ENCODE results near the gene INTS7.
"Not testable (repeated sequence)": the region's sequence is repeated elsewhere in the genome, so short reads cannot be mapped to it uniquely, and the experiment has no call there.

The INTS7 gene

DNA sequence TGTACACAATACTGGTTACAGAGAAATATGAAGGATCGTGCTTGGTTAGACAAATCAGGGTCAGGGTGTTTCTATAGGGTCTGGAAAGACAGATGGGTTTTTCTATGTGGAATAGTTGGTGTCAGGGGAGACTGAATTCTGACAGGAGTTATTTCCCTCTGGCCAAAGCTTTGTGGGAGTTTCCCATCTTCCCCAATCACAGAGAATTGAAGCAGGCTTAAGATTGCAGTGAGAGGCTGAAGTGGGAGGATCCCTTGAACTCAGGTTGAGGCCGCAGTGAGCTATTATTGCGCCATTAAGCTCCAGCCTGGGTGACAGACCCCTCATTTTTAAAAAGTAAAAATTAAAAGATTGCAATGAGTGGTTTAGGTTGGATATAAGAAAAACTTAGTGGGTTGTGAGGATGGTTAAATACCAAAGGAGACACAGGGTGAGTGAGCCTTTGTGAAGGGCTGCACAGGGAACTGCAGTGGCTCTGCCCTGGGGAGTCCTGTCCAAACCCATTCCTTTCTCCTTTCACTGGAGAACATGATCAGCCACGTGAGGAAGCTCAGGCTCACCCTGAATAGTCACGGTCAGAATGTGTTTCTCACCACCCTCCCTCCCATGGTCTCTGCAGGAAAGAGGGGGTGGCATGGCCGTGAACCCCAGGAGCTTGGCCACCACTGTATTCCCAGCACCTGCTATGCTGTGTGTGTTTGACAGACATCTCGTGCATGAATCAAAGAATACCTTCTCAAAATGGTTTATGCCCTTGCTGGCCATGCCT lies 101.2 kb downstream of the INTS7 start:
- no peak for DNase-seq (ENCODE audit: low read depth)

DNA sequence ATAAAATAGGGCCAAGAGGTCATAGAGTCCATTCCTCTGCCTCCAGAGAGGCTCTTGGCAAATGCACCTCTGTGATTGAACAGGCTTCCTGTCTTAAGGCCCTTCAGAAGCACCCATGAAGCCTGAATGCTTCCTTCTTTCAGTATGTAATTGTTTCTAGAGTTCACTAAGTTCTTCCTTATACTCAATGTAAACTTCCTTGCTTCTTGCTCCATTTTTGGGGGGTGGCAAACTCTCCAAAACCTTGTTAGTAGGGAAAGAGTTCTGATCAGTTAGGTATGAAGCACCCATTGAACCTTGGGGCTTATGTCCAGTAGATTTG lies 102.5 kb downstream of the INTS7 start:
- DNase-seq (ENCODE audit: low read depth) = no peak

DNA sequence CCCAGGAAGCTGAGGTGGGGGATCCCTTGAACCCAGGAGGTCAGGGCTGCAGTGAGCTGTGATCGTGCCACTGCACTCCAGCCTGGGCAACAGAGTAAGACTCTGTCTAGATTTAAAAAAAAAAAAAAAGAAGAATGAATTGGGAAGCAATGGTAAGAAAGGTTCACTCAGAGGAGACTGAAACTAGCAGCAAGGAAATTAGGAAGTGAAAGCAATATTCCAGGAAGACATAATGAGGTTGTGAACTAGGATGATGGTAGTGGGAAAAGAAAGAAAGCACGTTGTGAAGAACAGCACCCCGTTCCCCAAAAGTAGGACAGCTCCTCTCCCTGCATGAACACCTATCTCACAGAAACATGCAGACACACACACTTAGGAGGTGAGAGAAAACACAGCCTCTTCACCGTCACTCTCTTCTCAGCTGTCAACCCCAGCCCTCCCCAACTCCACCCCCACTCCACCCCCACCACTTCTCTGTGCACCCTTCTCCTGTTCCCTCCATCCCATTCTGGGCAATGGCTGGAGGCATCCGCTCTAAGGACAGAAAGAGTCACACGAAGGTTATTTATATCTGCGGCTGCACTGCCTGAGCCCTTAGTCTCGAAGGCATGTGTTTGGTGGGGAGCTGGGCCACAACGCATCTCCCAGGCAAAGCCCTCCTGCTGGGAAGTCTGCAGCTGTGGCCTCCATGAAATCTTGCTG lies 103.0 kb downstream of the INTS7 start:
- peak; percentile 44 for DNase-seq (ENCODE audit: low read depth)

DNA sequence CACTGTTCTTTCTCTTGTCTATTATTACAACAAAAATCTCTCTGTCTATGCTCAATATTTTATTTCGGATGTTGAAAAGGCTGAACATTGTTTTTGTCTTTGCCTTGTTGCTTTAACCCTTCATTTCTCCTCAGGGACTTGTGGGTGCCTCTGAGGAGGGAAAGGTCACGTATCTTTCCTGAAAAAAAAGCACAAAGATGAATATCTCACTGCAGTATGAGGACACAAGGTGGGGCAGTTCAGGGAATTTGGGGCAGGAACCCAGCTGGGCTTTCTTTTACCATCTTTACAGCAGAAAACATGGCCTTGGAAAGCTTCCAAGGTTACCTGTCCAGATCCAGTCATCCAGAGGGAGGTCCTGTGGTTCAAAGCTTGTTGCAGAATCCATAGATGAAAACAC lies 105.7 kb downstream of the INTS7 start:
- DNase-seq (ENCODE audit: low read depth) = no peak

GRCh38 chr1:211928993-211929637 lies 106.2 kb downstream of the INTS7 start:
- peak; percentile 46 for DNase-seq (ENCODE audit: low read depth)

DNA sequence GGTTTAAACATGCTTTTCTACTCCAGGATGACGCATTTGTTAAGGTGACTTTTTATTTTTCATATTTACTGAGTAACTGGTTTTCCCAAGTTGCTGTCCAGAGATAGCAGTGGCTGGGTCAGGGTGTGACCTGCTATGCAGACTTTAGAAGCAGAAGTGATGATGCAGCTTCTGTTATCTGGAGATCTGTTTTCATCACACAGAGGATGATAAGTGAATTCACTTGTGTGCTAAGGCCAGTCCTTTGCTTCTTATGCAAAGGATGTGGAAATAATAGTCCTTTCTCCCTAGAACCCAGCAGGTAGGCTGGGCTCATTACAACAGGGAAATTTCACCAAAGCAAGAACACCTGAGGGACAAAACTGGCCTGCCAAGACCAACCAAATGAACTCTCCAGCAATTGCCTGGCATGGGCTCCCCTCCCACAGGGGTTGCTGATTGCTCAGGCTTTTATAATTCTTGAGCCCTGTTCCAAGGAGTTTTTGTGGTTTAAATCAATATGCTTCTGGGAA lies 107.0 kb downstream of the INTS7 start:
- peak; percentile 86 for DNase-seq (ENCODE audit: low read depth)

DNA sequence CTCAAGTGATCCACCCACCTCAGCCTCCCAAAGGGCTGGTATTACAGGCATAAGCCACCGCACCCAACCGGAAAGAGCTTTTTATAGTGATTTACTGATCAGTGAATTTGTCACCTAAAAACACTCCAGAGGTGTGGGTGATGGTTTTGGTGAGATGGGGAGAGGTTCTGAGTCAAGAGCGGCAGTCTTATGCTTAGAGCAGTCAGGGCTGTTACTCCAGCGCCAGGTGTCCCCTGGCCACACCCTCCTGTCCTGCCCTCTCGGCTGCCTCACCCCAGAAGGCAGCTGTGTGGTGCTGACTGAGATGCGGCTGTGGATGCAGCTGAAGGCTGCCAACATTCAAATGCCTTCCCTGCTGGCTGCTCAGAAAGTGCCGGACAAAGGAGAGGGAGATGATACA lies 110.3 kb downstream of the INTS7 start:
- no peak for DNase-seq (ENCODE audit: low read depth)

- DNase-seq (ENCODE audit: low read depth) = no peak
These were observed 111.1 kb downstream of the INTS7 start for GRCh38 chr1:211924256-211924655.

GRCh38 chr1:211923095-211923494 lies 112.3 kb downstream of the INTS7 start:
- no peak for DNase-seq (ENCODE audit: low read depth)

DNA sequence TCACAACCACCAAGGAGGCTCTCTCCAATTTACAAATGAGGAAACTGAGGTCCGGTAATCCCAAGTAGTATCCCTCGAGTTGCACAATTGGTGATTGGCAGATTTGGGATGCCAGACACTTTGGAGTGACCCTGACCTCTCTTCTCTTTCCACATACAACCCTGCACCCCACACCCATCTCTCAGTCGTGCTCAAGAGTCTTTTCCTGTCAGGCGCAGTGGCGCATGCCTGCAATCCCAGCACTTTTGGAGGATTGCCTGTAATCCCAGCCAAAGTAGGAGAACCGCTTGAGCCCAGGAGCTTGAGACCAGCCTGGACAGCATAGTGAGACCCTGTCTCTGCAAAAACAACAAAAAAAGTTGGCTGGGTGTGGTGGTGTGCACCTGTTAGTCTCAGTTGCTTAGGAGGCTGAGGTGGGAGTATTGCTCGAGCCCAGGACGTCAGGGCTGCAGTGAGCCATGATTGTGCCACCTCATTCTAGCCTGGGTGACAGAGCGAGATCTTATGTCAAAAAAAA lies 113.7 kb downstream of the INTS7 start:
- DNase-seq (ENCODE audit: low read depth) = no peak

DNA sequence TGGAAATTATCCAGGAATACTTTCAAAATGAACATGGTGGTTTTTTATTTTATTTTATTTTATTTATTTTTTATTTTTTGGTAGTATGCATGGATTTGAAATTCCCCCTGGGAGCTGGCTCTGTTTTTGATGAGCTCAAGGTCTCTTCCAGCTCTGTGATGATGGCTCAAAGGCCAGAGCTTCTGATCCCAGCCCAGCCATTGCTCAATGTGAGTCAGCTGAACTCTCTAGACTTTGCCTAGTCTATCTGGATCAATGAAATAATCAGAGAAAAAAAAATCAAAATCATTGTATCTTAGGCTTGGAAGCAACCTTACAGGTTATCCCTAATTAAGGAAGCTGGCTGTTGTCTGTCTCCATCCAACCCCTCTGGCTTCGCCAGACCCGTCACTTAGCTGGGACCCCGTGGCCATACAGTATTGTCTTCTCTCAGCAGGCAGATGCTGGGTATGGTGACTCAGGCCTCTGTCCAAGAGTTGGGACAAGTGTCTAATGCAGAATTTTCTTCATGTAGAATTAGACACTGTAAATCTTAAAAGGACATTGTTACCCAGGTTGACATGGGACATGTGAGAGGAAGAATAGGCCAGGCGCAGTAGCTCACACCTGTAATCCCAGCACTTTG lies 114.6 kb downstream of the INTS7 start:
- DNase-seq (ENCODE audit: low read depth) = no peak

- peak; percentile 88 for DNase-seq (ENCODE audit: low read depth)
These were observed 115.2 kb downstream of the INTS7 start for GRCh38 chr1:211920141-211920572.

GRCh38 chr1:211918843-211919414 lies 116.4 kb downstream of the INTS7 start:
- no peak for DNase-seq (ENCODE audit: low read depth)

DNA sequence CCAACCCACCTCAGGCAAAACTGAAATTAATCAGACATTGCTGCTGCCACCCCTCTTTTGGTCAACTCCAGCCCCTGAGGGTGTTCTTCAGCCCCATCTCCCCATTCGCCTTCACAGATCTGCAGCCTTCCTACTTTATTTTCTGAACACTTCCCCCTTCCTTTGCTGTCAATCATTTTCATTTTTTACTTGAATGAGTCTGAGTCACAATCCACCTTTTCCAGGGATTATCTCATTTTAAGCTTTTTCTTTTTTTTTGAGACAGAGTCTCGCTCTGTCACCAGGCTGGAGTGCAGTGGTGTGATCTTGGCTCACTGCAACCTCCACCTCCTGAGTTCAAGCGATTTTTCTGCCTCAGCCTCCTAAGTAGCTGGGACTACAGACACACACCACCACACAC lies 118.9 kb downstream of the INTS7 start:
- not testable (repeated sequence) for DNase-seq (ENCODE audit: low read depth)

GRCh38 chr1:211915924-211916323 lies 119.4 kb downstream of the INTS7 start:
- no peak for DNase-seq (ENCODE audit: low read depth)

DNA sequence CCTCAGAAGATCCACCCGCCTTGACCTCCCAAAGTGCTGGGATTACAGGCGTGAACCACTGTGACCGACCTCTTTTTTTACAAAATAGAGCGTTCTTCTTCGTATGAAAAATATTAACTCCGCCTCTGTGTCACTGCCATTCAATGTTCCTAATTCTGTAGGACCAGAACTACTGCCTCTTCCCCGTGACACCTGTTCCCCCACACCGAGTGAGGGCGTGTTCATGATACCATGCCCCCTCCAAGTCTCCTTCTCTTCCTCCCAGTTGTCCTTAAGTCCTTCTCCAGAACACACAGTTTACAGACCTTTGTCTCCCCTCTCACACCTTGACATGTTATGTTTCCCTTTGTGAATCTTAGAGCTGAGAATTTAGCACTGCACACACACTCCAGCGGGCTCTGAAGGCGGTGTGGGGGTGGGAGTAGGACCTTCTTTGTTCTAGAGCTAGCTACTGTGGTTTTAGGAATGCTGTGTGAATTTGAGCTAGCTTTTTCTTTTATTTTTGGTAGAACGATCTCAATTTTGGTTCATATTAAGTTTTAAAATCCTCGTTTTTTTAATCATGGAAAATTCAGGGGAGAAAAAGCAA lies 122.4 kb downstream of the INTS7 start:
- DNase-seq (ENCODE audit: low read depth) = no peak

- DNase-seq (ENCODE audit: low read depth) = no peak
These were observed 123.3 kb downstream of the INTS7 start for GRCh38 chr1:211912038-211912437.

DNA sequence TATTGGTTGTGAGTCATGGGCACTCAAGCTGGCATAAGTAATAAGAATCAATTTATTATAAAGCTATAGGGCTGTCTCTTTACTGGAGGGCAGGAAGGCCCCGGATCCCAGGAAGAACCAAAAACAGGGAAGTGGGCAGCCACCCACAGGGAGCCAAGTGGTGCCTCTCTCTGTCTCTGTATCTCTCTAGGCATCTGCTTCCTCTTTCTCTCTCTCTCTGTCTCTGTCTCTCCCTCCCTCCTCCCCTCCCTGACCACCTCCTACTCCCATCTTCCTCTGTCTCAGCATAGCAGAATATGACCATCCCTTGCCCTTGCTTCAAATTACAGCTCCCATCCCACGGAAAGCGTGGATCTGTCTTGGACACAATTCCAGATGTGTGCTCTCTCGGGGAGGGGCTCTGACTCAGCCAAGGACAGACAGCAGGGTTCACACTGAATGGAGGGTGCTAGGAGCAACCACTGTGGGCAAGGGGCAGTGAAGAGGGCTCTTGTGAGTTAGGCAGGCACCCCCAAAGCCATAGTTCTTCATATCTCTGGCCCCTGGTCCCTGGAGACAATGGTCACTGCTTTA lies 124.4 kb downstream of the INTS7 start:
- no peak for DNase-seq (ENCODE audit: low read depth)

- no peak for DNase-seq (ENCODE audit: low read depth)
These were observed 125.1 kb downstream of the INTS7 start for GRCh38 chr1:211910113-211910884.

DNA sequence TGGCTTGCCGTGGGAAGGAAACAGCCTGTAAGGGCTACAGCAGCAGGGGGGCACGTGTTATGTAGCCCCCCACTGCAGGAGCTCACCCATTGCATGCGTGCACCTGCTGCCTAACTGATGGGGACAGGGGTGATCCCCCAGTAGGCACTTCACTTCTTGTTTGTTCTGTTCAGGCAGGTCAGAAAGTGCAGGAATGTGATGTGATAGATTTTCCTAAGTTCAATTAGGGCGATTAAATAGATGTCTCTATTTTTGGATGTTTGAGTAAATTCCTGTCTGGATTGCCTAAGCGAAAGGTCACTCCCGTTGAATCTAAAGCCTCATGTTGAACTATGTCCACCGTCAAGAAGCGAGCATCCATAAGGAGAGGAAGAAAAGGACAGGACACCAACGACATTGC lies 126.0 kb downstream of the INTS7 start:
- DNase-seq (ENCODE audit: low read depth) = no peak

Measured in amniotic epithelial cell (primary cell).